ENCODE measurements around the gene SMIM9. TPM values are rescaled to one million over a fixed set of nuclear protein-coding genes. Genes with fewer than 3 reads are reported as not detected.
"Not testable (repeated sequence)": the region's sequence is repeated elsewhere in the genome, so short reads cannot be mapped to it uniquely, and the experiment has no call there.

The SMIM9 gene
- polyA plus RNA-seq, 1 experiment = not detected

DNA sequence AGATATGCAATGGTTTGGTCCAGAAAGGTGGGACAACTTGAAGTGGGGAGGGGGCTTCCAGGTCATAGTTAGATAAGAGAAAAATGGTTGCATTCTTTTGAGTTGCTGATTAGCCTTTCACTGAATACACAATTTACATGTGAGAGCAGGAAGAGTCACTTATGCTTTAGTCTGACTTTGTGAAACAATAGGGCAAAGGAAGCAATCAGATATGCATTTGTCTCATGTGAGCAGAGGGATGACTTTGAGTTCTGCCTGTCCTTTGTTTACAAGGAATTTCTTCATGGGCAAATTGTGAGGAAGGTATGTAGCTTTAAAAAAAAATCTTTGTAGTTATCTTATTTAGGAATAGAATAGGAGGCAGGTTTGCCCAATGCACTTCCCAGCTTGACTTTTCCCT is 12.9 kb downstream of the SMIM9 start:
- ChIA-PET POLR2A (no interaction called here), CTCF (no interaction called here)
- no peak for TF ChIP-seq CTCF (IDR thresholded peaks at IDR 0.05; ENCODE audit: insufficient read depth, low read depth, low read length)

GRCh38 chrX:154819771-154820341 is 14.6 kb downstream of the SMIM9 start:
- ChIA-PET POLR2A (no interaction called here), CTCF (no interaction called here)
- 0 out of 2 replicates have a peak, but pooled peaks cover 1% of the 10 kb centered on the region for H3K27me3 ChIP-seq (ENCODE audit: control insufficient read depth, insufficient read depth, low read length)
- DNase-seq (ENCODE audit: low read depth) = no peak
- no peaks in the 10 kb centered on the region for H3K36me3 ChIP-seq (ENCODE audit: control insufficient read depth, insufficient read depth, low read length)
- no peak for TF ChIP-seq CTCF (IDR thresholded peaks at IDR 0.05; ENCODE audit: insufficient read depth, low read depth, low read length)
- no peak overlapping the region for H3K4me3 ChIP-seq (ENCODE audit: low read depth, low read length)

More for the DNA sequence above, 12.9 kb downstream of the SMIM9 start:
- no peak for DNase-seq (ENCODE audit: low read depth)
- 0 out of 2 replicates have a peak, but pooled peaks cover 1% of the 10 kb centered on the region for H3K27me3 ChIP-seq (ENCODE audit: control insufficient read depth, insufficient read depth, low read length)
- H3K36me3 ChIP-seq (ENCODE audit: control insufficient read depth, insufficient read depth, low read length) = no peaks in the 10 kb centered on the region
- H3K4me3 ChIP-seq (ENCODE audit: low read depth, low read length) = no peak overlapping the region

GRCh38 chrX:154818916-154819770 is 15.3 kb downstream of the SMIM9 start:
- H3K27me3 ChIP-seq (ENCODE audit: control insufficient read depth, insufficient read depth, low read length) = 0 out of 2 replicates have a peak, but pooled peaks cover 1% of the 10 kb centered on the region

GRCh38 chrX:154817048-154817618 is 17.3 kb downstream of the SMIM9 start:
- DNase-seq (ENCODE audit: low read depth); H3K27me3 ChIP-seq (ENCODE audit: control insufficient read depth, insufficient read depth, low read length); H3K36me3 ChIP-seq (ENCODE audit: control insufficient read depth, insufficient read depth, low read length); POLR2A ChIA-PET; H3K4me3 ChIP-seq (ENCODE audit: low read depth, low read length); CTCF ChIA-PET: not testable (repeated sequence)

More at GRCh38 chrX:154818916-154819770, 15.3 kb downstream of the SMIM9 start:
- TF ChIP-seq CTCF (IDR thresholded peaks at IDR 0.05; ENCODE audit: insufficient read depth, low read depth, low read length) = no peak
- POLR2A ChIA-PET = no interaction called here
- Histone ChIP-seq H3K4me3 (ENCODE audit: low read depth, low read length) (no peak overlapping the region), H3K36me3 (ENCODE audit: control insufficient read depth, insufficient read depth, low read length) (no peaks in the 10 kb centered on the region)
- no peak for DNase-seq (ENCODE audit: low read depth)
- CTCF ChIA-PET = no interaction called here

- DNase-seq (ENCODE audit: low read depth); H3K36me3 ChIP-seq (ENCODE audit: control insufficient read depth, insufficient read depth, low read length); POLR2A ChIA-PET; H3K27me3 ChIP-seq (ENCODE audit: control insufficient read depth, insufficient read depth, low read length); CTCF ChIA-PET; H3K4me3 ChIP-seq (ENCODE audit: low read depth, low read length): not testable (repeated sequence)
These were observed 18.1 kb downstream of the SMIM9 start for GRCh38 chrX:154816326-154816898.

GRCh38 chrX:154815274-154815818 is 19.1 kb downstream of the SMIM9 start:
- POLR2A ChIA-PET = no interaction called here
- CTCF ChIA-PET = no interaction called here
- Histone ChIP-seq H3K4me3 (ENCODE audit: low read depth, low read length) (no peak overlapping the region), H3K27me3 (ENCODE audit: control insufficient read depth, insufficient read depth, low read length) (0 out of 2 replicates have a peak, but pooled peaks cover 1% of the 10 kb centered on the region), H3K36me3 (ENCODE audit: control insufficient read depth, insufficient read depth, low read length) (no peaks in the 10 kb centered on the region)
- no peak for DNase-seq (ENCODE audit: low read depth)
- no peak for TF ChIP-seq CTCF (IDR thresholded peaks at IDR 0.05; ENCODE audit: insufficient read depth, low read depth, low read length)
